ENCODE measurements around the gene RBFA.
"Not testable (repeated sequence)": the region's sequence is repeated elsewhere in the genome, so short reads cannot be mapped to it uniquely, and the experiment has no call there.

The RBFA gene

DNA sequence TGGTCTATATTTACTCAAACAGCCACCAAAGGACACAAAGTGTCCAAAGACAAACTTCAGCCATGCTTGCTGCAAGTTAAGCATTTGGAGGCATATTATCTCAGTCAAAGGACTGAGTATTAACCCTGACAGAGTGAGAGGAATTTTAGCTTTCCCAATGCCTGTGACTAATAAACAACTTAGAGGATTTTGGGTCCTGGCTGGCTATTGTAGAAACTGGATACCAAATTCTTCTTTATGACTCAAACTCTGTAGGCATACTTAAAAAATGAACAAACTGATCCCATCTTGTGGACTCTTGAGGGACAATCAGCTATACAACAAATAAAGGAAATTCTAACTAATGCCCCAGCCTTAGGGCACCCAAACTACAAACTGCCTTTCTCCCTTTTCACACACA is 6.5 kb upstream of the RBFA start:
- not testable (repeated sequence) for H3K27ac ChIP-seq (ENCODE audit: low read depth, low read length); H3K4me1 ChIP-seq (ENCODE audit: control insufficient read depth, insufficient read depth, low read length, unreplicated experiment); H3K4me3 ChIP-seq (ENCODE audit: low read depth, low read length); H3K79me2 ChIP-seq (ENCODE audit: control insufficient read depth, insufficient read depth, low read length, unreplicated experiment); H3K36me3 ChIP-seq (ENCODE audit: insufficient read depth, low read length); H3K27me3 ChIP-seq (ENCODE audit: insufficient read depth, low read length); H2AFZ ChIP-seq (ENCODE audit: low read length, unreplicated experiment)

DNA sequence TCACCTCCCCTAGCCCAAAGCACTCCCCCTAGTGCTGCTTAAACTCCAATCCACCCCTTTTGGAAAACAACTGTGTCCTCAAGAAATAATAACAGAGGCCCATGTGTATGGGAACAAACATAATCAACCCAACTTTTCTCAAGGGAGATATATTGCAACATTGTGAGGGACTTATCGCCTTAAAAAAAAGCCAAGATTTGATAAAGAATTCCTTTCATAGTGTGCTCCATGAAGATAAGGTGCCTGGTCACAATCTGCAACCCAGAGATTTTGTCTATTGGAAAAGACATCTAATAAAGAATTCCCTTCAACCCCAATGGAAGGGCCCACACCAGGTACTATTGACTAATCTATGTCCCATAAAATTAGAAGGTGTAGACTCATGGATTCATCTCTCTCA is 4.5 kb upstream of the RBFA start:
- H3K27me3 ChIP-seq (ENCODE audit: insufficient read depth, low read length) = no peaks in the 10 kb centered on the region
- peaks cover 5% of the 10 kb centered on the region for H3K4me1 ChIP-seq (ENCODE audit: control insufficient read depth, insufficient read depth, low read length, unreplicated experiment)
- no peaks in the 10 kb centered on the region for H3K36me3 ChIP-seq (ENCODE audit: insufficient read depth, low read length)
- peaks cover 6% of the 10 kb centered on the region for H3K79me2 ChIP-seq (ENCODE audit: control insufficient read depth, insufficient read depth, low read length, unreplicated experiment)
- H2AFZ ChIP-seq (ENCODE audit: low read length, unreplicated experiment) = no peak overlapping the region
- no peak overlapping the region for H3K4me3 ChIP-seq (ENCODE audit: low read depth, low read length)
- H3K27ac ChIP-seq (ENCODE audit: low read depth, low read length) = no peak overlapping the region

DNA sequence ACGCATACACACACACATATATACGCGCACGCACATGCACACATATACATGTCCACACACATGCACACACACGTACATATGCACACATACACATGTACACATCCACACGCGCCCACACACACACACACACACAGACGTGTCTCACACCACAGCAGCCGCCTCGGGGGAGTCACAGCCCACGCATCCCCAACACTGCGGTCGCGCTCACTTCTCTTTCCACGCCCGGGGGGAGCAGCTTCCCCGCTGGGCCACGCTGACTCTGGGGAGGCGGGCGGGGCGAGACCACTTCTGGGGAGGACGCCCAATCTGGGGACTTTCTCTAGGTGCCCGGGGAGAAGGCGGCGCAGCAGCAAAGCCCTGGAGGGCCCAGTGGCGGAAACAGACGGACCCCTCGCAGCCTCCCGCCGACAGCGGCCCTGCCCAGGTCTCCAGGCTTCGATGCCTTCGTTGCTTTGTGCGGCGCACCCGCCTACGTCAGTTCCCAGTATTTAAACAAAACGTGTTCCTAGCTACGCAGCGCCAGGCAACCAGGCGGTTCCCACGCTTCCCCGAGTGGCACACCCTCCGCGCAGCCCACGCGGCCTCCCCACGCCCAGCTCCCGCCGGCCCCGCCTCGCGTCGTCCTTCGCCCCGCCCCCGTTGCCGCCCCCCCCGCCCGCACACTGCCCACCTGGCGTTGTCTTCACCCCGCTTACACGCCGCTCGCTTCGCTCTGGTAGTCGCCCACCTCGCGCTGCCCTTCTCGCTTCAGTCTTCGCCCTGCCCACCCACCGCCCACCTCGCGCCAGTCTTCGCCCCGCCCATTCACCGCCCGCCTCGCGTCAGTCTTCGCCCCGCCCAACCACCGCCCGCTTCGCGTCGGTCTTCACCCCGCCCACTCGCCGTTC is 810 bp upstream of the RBFA start:
- Histone ChIP-seq H3K36me3 (ENCODE audit: insufficient read depth, low read length) (no peaks in the 10 kb centered on the region), H3K79me2 (ENCODE audit: control insufficient read depth, insufficient read depth, low read length, unreplicated experiment) (peaks cover 28% of the 10 kb centered on the region), H3K27ac (ENCODE audit: low read depth, low read length) (peak overlapping the region; percentile 85), H3K4me3 (ENCODE audit: low read depth, low read length) (peak overlapping the region; percentile 91), H3K4me1 (ENCODE audit: control insufficient read depth, insufficient read depth, low read length, unreplicated experiment) (peaks cover 14% of the 10 kb centered on the region), H2AFZ (ENCODE audit: low read length, unreplicated experiment) (peak overlapping the region; percentile 92), H3K27me3 (ENCODE audit: insufficient read depth, low read length) (no peaks in the 10 kb centered on the region)

DNA sequence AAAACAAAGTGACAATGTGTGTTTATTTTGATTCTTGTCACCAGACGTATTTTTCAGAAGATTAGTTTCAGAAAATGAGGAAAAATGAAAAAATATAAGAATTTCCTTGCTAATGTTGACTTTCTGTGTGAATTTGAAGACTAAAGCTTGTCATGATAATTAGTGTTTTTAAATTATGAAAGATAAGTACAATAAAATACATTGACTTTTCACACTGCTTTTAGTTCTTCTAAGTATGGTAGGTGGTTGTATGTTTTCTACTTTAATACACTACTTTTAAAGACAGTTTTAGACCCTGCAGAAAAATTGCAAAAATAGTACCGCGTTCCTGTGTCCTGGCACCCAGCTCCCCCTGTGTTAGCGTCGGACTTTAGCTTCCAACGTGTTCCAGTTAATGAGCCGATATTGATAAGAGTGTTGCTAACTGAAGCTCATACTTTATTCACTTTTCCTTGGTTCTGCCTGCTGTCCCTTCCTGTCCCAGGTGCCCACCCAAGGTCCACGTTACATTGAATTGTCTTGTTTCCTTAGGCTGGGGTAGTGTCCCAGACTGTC is 695 bp downstream of the RBFA start:
- Histone ChIP-seq H3K27ac (ENCODE audit: low read depth, low read length) (no peak overlapping the region), H3K4me1 (ENCODE audit: control insufficient read depth, insufficient read depth, low read length, unreplicated experiment) (peaks cover 14% of the 10 kb centered on the region), H3K79me2 (ENCODE audit: control insufficient read depth, insufficient read depth, low read length, unreplicated experiment) (peaks cover 33% of the 10 kb centered on the region), H3K27me3 (ENCODE audit: insufficient read depth, low read length) (no peaks in the 10 kb centered on the region), H3K4me3 (ENCODE audit: low read depth, low read length) (peak overlapping the region; percentile 80), H3K36me3 (ENCODE audit: insufficient read depth, low read length) (no peaks in the 10 kb centered on the region; the same call in 1 of the 2 replicates), H2AFZ (ENCODE audit: low read length, unreplicated experiment) (peak overlapping the region; percentile 34)

DNA sequence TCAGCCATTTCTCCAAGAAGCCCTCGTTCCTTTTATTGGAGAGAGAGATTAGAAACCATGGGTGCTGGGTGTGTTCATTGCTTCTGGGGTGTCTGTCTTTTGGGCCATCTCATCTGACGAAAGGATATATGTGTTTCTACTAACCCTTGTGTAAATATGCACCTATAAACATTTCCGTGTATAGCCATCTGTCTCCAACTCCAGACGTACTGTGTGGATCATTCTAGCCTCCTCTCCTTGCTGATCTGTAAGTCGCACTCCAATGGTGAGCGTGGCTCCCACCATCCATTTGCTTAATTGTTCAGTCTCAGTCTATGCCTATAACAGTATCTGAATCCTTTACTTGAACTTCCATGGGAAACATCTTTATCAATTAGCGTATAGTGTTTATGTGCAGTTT is 1.8 kb downstream of the RBFA start:
- H3K79me2 ChIP-seq (ENCODE audit: control insufficient read depth, insufficient read depth, low read length, unreplicated experiment) = peaks cover 33% of the 10 kb centered on the region
- peak overlapping the region; percentile 80 for H3K4me3 ChIP-seq (ENCODE audit: low read depth, low read length)
- no peaks in the 10 kb centered on the region; the same call in 1 of the 2 replicates for H3K36me3 ChIP-seq (ENCODE audit: insufficient read depth, low read length)
- H3K27ac ChIP-seq (ENCODE audit: low read depth, low read length) = no peak overlapping the region
- peaks cover 14% of the 10 kb centered on the region for H3K4me1 ChIP-seq (ENCODE audit: control insufficient read depth, insufficient read depth, low read length, unreplicated experiment)
- no peaks in the 10 kb centered on the region for H3K27me3 ChIP-seq (ENCODE audit: insufficient read depth, low read length)
- H2AFZ ChIP-seq (ENCODE audit: low read length, unreplicated experiment) = no peak overlapping the region

DNA sequence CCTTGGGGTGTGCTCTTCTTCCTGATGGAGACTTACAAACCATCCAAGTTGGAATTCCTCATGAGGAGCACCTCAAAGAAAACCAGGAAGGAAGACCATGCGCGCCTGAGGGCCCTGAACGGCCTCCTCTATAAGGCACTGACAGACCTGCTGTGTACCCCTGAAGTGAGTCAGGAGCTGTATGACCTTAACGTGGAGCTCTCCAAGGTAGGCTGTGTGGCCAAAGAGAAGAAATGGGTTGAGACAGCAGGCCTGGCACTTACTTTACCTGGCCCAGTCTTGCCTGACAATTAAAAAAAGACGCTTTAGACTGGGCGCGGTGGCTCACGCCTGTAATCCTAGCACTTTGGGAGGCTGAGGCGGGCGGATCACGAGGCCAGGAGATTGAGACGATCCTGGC is 3.1 kb downstream of the RBFA start:
- H3K36me3 ChIP-seq (ENCODE audit: insufficient read depth, low read length) = no peaks in the 10 kb centered on the region; the same call in 1 of the 2 replicates
- H3K4me3 ChIP-seq (ENCODE audit: low read depth, low read length) = no peak overlapping the region
- no peak overlapping the region for H3K27ac ChIP-seq (ENCODE audit: low read depth, low read length)
- H3K79me2 ChIP-seq (ENCODE audit: control insufficient read depth, insufficient read depth, low read length, unreplicated experiment) = peaks cover 33% of the 10 kb centered on the region
- H3K4me1 ChIP-seq (ENCODE audit: control insufficient read depth, insufficient read depth, low read length, unreplicated experiment) = peaks cover 14% of the 10 kb centered on the region
- H2AFZ ChIP-seq (ENCODE audit: low read length, unreplicated experiment) = no peak overlapping the region
- H3K27me3 ChIP-seq (ENCODE audit: insufficient read depth, low read length) = no peaks in the 10 kb centered on the region

DNA sequence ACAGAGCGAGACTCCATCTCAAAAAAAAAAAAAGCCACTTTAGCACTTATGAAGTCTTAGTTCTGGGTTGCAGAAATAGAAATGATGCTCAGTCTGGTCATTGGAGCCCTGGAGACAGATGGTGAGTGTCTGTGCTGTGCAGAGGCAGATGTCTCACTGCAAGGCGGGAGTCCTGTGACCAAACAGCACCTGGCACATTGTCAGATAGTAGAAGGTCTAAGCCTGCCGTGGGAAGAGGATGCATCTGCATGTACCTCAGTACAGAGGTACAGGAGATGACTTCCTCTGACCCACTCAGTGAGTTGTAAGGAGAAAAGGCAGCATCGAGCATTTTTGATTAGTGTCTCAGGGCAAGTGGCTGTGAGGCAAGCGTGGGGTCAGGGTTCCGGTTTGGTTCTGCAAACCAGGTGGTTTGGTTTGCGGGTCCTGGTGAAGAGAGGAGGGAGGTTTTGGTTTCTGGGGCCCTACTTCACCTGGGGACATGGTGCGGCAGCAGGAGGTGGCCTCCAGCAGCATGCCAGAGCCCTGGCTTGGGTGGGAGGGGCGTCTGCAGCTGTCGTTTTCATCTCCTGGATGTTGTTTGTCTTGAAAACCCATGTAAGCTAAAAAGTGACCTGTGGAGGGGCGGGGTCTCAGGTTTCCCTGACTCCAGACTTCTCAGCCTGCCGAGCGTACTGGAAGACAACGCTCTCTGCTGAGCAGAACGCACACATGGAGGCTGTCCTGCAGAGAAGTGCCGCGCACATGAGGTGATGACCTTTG is 3.8 kb downstream of the RBFA start:
- no peak overlapping the region for H3K4me3 ChIP-seq (ENCODE audit: low read depth, low read length)
- H3K36me3 ChIP-seq (ENCODE audit: insufficient read depth, low read length) = no peaks in the 10 kb centered on the region; the same call in 1 of the 2 replicates
- H3K79me2 ChIP-seq (ENCODE audit: control insufficient read depth, insufficient read depth, low read length, unreplicated experiment) = peaks cover 30% of the 10 kb centered on the region
- no peaks in the 10 kb centered on the region for H3K27me3 ChIP-seq (ENCODE audit: insufficient read depth, low read length)
- H2AFZ ChIP-seq (ENCODE audit: low read length, unreplicated experiment) = no peak overlapping the region
- H3K4me1 ChIP-seq (ENCODE audit: control insufficient read depth, insufficient read depth, low read length, unreplicated experiment) = peaks cover 9% of the 10 kb centered on the region
- no peak overlapping the region for H3K27ac ChIP-seq (ENCODE audit: low read depth, low read length)

DNA sequence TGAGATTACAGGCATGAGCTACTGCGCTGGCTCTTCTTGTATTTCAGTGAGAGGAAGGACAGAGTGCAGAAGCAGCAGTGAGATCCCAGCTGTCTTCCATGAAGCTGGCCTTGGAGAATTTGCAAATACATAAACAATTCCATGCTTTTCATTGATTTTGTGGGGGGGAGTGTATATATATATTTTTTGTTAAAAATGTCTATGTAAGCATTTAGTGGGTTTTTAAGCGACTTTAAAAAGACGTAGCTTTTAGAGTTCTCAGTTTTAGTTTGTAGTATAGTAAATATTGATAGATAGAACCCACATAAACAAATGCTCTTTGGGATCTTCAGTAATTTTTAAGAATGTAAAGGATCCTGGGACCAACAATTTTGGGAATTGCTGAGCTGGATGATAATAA is 6.3 kb downstream of the RBFA start:
- Histone ChIP-seq H3K4me1 (ENCODE audit: control insufficient read depth, insufficient read depth, low read length, unreplicated experiment) (peaks cover 5% of the 10 kb centered on the region), H3K27ac (ENCODE audit: low read depth, low read length) (no peak overlapping the region), H2AFZ (ENCODE audit: low read length, unreplicated experiment) (no peak overlapping the region), H3K4me3 (ENCODE audit: low read depth, low read length) (no peak overlapping the region), H3K27me3 (ENCODE audit: insufficient read depth, low read length) (no peaks in the 10 kb centered on the region), H3K79me2 (ENCODE audit: control insufficient read depth, insufficient read depth, low read length, unreplicated experiment) (peaks cover 20% of the 10 kb centered on the region), H3K36me3 (ENCODE audit: insufficient read depth, low read length) (peaks cover 13% of the 10 kb centered on the region; the same call in 1 of the 2 replicates)

DNA sequence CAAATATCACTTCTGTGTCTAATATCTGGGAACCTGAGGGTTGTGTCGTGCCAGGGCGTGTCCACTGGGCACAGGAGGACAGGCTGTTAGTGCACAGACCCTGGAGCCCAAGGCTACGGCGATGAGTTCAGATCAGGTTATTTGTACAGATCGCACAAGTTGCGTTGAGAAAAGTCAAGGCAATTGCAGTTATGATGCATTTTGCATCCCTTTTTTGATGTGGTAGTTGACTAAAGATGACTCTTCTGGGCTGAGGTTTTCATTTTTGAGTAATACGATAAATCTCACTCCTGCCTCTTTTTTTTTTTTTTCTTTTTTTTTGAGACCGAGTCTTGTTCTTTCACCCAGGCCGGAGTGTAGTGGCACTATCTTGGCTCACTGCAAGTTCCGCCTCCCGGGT is 7.2 kb downstream of the RBFA start:
- Histone ChIP-seq H2AFZ (ENCODE audit: low read length, unreplicated experiment) (no peak overlapping the region), H3K36me3 (ENCODE audit: insufficient read depth, low read length) (peaks cover 17% of the 10 kb centered on the region; the same call in 1 of the 2 replicates), H3K27ac (ENCODE audit: low read depth, low read length) (no peak overlapping the region), H3K79me2 (ENCODE audit: control insufficient read depth, insufficient read depth, low read length, unreplicated experiment) (peaks cover 11% of the 10 kb centered on the region), H3K4me1 (ENCODE audit: control insufficient read depth, insufficient read depth, low read length, unreplicated experiment) (no peaks in the 10 kb centered on the region), H3K27me3 (ENCODE audit: insufficient read depth, low read length) (no peaks in the 10 kb centered on the region), H3K4me3 (ENCODE audit: low read depth, low read length) (no peak overlapping the region)

DNA sequence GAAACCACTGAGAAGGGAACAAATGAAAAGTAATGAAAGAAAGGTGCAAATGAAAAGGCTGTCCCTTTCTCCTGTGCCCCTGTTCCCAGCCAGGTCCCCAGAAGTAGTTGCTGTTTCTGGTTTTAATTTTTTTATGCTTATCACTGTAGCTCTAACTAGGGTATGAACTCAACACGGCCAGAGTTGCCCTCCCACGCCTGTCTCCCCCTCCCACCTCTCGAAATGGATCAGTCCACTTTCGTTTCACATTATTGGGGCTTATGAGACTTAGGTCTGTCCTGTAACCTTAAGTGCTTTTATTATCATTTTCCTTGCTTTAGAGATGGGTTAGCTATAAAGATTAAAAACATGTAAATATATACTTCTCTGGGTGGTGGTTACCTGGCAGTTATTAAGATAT is 8.6 kb downstream of the RBFA start:
- Histone ChIP-seq H3K36me3 (ENCODE audit: insufficient read depth, low read length) (peaks cover 24% of the 10 kb centered on the region), H3K4me3 (ENCODE audit: low read depth, low read length) (no peak overlapping the region), H2AFZ (ENCODE audit: low read length, unreplicated experiment) (no peak overlapping the region), H3K4me1 (ENCODE audit: control insufficient read depth, insufficient read depth, low read length, unreplicated experiment) (no peaks in the 10 kb centered on the region), H3K79me2 (ENCODE audit: control insufficient read depth, insufficient read depth, low read length, unreplicated experiment) (peaks cover 5% of the 10 kb centered on the region), H3K27me3 (ENCODE audit: insufficient read depth, low read length) (no peaks in the 10 kb centered on the region), H3K27ac (ENCODE audit: low read depth, low read length) (no peak overlapping the region)

All from ACC112 (cell line).